Measurements from ENCODE around the gene TMEM184B.

Gene TMEM184B

GRCh38 chr22:38226853-38227649, 45.8 kb downstream of the TMEM184B start:
- no peak for DNase-seq (ENCODE audit: low read depth in 2 of 2)

- no peak for DNase-seq (ENCODE audit: low read depth in 2 of 2)
Observed at GRCh38 chr22:38223289-38223960, 49.4 kb downstream of the TMEM184B start.

DNA sequence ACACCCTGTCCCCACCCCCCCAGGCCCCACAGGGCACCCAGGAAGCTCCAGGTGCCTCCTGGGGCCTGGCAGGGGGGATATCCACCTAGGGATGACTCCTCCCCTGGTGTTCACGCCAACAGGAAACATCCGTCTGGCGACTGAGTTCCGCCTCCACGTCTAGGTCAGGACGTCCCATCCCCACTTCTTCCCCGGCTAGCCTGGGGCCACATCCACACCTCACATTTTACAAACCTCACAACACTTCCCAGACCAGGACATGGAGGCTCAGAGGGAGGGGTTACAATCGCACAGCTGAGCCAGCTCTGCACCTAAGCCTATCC, 50.1 kb downstream of the TMEM184B start:
- no peak for DNase-seq (ENCODE audit: low read depth in 2 of 2)

GRCh38 chr22:38221908-38222796, 50.7 kb downstream of the TMEM184B start:
- DNase-seq (ENCODE audit: low read depth in 2 of 2): no peak

DNA sequence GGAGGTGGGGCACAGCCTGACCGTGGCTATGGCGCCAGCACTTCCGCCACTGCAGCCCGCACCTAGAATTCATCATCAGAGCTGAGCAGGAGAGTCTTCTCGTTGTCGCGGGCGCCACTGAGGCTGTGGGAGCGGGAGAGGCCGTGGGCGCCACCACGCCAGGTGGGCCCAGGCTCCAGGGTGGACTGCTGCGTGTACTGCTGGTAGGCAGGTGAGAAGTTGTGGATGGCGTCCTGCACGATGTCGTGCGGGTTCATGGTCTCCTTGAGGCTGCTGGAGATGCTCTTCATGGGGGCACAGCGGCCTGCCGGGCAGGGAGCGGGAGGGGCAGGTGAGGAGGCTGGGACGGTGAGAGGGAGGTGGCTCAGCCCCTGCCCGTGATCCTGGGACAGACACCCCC, 51.4 kb downstream of the TMEM184B start:
- DNase-seq (ENCODE audit: low read depth in 2 of 2): no peak

DNA sequence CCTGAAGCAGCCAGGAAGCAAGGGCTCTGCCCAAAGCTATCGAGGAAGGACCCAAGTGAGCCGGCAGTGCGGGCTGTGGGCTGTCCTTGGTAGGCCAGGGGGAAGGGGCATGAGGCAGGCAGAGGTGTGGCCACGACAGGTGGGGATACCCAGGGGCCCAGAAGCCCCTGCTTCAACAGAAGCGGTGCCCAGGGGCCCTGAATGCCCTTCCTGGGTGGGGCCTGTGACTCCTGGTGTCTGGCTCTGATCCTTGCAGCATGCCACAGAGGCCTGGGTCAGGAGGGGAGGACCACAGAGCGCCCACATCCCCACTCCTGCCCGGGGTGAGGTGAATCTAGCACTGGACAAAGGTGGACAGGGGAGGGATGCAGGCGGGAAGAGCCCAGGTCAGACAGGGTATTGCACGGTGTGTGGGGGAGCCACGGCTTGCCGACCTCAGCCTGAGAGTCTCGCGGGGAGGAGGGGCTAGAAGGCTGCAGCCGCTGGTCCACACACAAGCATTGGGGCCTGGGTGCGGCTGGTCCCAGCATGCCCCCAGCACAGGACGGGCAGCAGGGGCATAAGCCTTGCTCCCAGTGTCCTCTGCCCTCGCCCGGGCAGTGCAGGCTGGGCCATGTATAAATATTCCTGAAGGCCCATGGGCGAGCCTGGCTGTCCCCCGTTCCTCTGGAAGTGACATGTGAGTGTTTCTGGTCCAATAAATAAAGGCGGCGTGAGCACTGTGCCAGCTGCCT, 52.0 kb downstream of the TMEM184B start:
- DNase-seq (ENCODE audit: low read depth in 2 of 2): no peak

GRCh38 chr22:38220163-38220562, 52.6 kb downstream of the TMEM184B start:
- DNase-seq (ENCODE audit: low read depth in 2 of 2): no peak

- no peak for DNase-seq (ENCODE audit: low read depth in 2 of 2)
Observed at GRCh38 chr22:38219632-38220031, 53.2 kb downstream of the TMEM184B start.

DNA sequence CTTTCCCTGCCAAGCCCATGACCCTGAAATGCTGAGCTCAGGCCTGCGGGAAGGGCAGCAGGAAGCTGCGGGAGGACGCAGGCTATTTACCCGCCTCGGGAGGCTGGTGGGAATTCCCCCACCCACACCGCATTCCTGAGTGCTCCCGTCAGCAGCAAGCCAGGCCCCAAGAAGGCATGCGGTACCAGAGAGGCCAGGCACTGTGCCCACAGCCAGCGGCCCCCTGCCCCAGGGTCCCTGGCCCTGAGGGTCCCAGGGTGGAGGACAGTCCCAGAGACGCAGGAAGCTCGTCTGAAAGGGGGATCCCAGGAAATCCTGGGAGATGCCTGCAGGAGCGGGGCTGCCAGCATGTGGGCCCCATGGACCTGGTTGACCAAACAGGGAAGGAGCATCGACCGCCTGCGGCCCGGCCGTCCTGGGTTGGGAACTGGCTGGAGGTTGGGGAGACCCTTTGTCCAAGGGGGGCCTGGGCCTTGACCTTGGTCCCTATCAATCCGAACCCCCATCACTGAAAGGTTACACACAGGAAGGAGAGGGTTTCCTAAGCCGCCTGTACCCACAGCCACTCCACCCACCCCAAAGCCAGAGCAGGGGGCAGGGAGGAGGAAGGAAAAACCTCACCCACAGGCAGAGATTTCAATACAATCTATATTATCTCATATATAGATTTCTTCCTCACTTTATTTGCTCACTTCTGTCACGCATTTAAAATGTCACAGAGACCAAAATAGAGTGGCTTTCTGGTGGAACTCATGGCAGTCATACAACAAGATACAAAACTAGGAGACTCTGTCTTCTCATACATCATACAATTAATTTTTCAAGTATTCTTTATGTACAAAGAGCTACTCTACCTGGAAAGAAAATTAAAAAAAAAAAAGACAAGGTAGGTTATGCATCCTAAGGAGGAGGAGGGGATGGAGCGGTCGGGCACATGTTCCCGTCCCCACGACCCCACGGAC, 53.9 kb downstream of the TMEM184B start:
- DNase-seq (ENCODE audit: low read depth in 2 of 2): peak in 1 of 2 donors; percentile 62

DNA sequence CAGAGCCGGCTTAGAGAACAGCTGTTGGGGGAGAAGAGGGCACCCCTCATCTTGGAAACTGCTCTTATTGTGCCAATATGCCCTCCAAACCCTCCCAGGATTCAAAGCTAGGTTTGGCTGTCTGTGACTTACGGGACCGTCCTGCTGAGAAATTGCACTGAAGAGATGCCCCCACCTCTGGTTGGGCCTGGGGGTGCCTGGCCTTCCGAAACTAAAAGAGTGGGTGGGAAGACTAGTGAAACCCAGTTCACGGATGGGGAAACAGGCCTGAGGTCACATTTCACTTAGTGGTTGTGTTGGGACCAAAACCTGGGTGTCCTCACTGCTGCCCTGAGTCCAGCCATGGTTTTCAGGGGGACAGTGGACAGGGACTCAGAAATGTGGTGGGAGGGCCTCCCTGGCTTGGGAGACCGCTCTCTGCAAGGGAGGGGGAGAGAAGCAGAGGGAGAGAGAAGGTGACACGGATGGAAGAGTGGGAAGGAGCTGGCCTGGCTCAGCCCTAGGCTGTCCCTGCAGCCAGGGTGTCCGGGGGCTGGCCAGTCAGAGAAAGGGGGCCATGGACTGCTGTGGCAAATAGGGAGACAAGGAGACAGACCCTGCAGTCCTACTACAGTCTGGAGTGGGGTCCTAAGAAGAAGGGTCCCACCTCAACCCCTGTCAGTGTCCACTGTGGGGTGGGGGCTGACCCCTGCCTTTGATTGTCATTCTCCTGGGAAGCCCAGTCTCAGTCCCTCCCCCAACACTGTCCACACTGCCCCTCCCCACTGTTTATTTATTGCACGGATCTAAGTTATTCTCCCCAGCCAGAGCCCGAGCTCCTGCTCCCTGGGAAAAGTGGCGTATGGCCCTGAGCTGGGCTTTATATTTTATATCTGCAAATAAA, 57.4 kb downstream of the TMEM184B start:
- no peak for DNase-seq (ENCODE audit: low read depth in 2 of 2)

GRCh38 chr22:38214302-38215056, 58.3 kb downstream of the TMEM184B start:
- peak; percentile 54 to 62 for DNase-seq (ENCODE audit: low read depth in 2 of 2)

- no peak for DNase-seq (ENCODE audit: low read depth in 2 of 2)
Observed at GRCh38 chr22:38213990-38214301, 58.9 kb downstream of the TMEM184B start.

DNA sequence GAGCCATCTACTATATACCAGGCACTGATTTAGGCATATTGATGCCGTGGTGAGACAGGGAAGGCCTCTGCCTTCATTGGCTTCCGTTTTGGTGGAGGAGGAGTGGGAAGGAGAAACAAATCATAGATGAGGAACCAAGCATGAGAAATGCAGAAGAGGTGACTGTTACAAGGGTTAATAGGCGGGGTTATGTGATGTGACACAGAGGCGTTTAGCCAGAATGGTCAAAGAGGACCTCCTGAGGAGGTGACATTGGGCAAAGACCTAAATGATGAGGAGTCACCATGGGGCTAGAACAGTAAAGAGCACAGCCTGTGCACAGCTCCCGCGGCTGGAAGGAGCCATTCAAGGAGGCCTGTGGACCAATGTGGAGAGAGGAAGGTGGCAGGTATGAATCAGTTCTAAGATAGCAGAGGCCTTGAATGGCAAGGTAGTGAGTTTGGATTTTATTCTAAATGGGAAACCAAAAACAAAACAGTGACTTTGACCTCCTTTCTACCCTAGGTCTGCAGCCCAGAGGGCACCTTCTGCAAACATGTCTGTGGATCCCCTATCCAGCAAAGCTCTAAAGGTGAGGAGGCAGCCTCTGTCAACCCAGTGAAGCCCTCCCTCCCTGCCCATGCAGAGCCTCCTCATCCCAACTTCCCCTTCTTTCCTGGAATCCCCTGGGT, 59.4 kb downstream of the TMEM184B start:
- no peak for DNase-seq (ENCODE audit: low read depth in 2 of 2)

- DNase-seq (ENCODE audit: low read depth in 2 of 2): no peak
Observed at GRCh38 chr22:38212442-38212841, 60.4 kb downstream of the TMEM184B start.

- no peak for DNase-seq (ENCODE audit: low read depth in 2 of 2)
Observed at GRCh38 chr22:38211556-38211955, 61.3 kb downstream of the TMEM184B start.

DNA sequence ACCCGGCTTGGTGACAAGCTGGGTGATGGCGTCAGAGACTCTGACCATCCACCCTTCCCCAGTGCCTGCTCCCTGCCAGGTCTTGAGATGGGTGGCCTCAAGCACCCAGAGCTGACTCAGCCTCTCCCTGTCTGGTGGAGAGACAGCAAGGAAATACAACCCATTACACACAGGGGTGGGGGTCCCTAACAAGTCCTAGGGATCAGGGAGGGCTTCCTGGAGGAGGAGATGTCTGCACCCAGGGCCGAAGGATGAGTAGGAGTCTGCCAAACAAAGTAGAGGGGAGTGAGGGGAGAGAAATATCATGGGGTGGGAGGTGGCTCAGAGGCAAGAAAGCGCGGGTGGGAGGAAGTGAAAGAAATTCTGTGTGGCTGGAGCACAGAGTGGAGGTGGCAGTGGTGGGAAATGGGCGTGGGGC, 64.2 kb downstream of the TMEM184B start:
- DNase-seq (ENCODE audit: low read depth in 2 of 2): no peak

- DNase-seq (ENCODE audit: low read depth in 2 of 2): no peak
Observed at GRCh38 chr22:38207898-38208432, 64.8 kb downstream of the TMEM184B start.
